Panc1 (cell line): ENCODE data around the gene RPUSD1. TPM values are rescaled to one million over a fixed set of nuclear protein-coding genes. Genes with fewer than 3 reads are reported as not detected.

ENCODE experiments used
- ATAC-seq: fragments of 200-7000 bp; cut with Tn5 transposase; 2 replicates; pipeline ENCODE4 v1.9.1; 2020; ENCODE audit warnings: mild to moderate bottlenecking, moderate library complexity
- BruUV-seq: library from RNA; stranded (reverse); fragments of 400-500 nt; replicated peaks from 2 replicates; lab custom pipeline; 2021; lab: Mats Ljungman, UMichigan
- CTCF ChIA-PET: fragments of 300-600 bp; sonication (Branson Sonifier 250); formaldehyde crosslinking; loops from one replicate; lab custom pipeline; 2022; ENCODE audit warnings: antibody characterized with exemption; lab: Charles Lee
- POLR2A ChIA-PET: fragments of 300-600 bp; sonication (Branson Sonifier 250); formaldehyde crosslinking; loops from one replicate; lab custom pipeline; 2022; ENCODE audit warnings: antibody characterized with exemption; lab: Charles Lee
- DNase-seq: peaks from one replicate; pipeline ENCODE4 v3.0.0-alpha.2; 2010; ENCODE audit warnings: low read depth, low spot score
- H3K27ac ChIP-seq: 2 replicates; pipeline ENCODE4 v1.5.1; 2011; ENCODE audit warnings: mild to moderate bottlenecking, low read length, inconsistent platforms
- H3K27me3 ChIP-seq: fragments of 200-500 bp; sonication (Bioruptor generic); 2 replicates; pipeline ENCODE4 v1.6.0; 2014; ENCODE audit warnings: low read length, inconsistent platforms; ENCODE audit not compliant: control insufficient read depth, insufficient read depth
- H3K36me3 ChIP-seq: fragments of 200-500 bp; sonication (Bioruptor generic); 2 replicates; pipeline ENCODE4 v1.5.1; 2014; ENCODE audit warnings: inconsistent platforms, mild to moderate bottlenecking, low read length, moderate library complexity; ENCODE audit not compliant: control insufficient read depth, insufficient read depth
- H3K4me1 ChIP-seq: 2 replicates; pipeline ENCODE4 v1.5.1; 2011; ENCODE audit warnings: inconsistent platforms, mild to moderate bottlenecking, low read length, moderate library complexity; ENCODE audit not compliant: control insufficient read depth, insufficient read depth
- H3K4me3 ChIP-seq, 2 experiments: 2 replicates each; pipeline ENCODE4 v1.5.1; 2011 to 2012; ENCODE audit warnings: low read depth in 2 of 2, low read length in 2 of 2, mild to moderate bottlenecking in 2 of 2, inconsistent platforms in 1 of 2, moderate library complexity in 1 of 2
- H3K9me3 ChIP-seq: fragments of 200-500 bp; sonication (Bioruptor generic); 2 replicates; pipeline ENCODE4 v1.5.1; 2014; ENCODE audit warnings: low read depth, mild to moderate bottlenecking, inconsistent platforms, low read length, moderate library complexity; ENCODE audit not compliant: control insufficient read depth, insufficient read depth
- CTCF ChIP-seq: fragments of 450-650 bp; IDR thresholded peaks from 2 replicates; pipeline ENCODE4 v1.5.1; 2017; ENCODE audit warnings: mild to moderate bottlenecking
- POLR2AphosphoS5 ChIP-seq: IDR thresholded peaks from 2 replicates; pipeline ENCODE4 v1.6.1; 2012; ENCODE audit warnings: mild to moderate bottlenecking, low read depth, low read length, moderate library complexity
- REST ChIP-seq, 2 experiments: IDR thresholded peaks; 2 replicates each; pipeline ENCODE4 v1.6.1; 2011 to 2012; ENCODE audit warnings: low read depth in 2 of 2, control low read depth in 1 of 2, low read length in 1 of 2, mild to moderate bottlenecking in 1 of 2, moderate library complexity in 1 of 2; ENCODE audit not compliant: insufficient read depth in 1 of 2
- SIN3A ChIP-seq: IDR thresholded peaks from 2 replicates; pipeline ENCODE4 v1.6.1; 2012; ENCODE audit warnings: low read depth, mild to moderate bottlenecking, low read length, moderate library complexity, borderline replicate concordance; ENCODE audit not compliant: insufficient read depth
- TCF7L2 ChIP-seq: IDR thresholded peaks from 2 replicates; pipeline ENCODE4 v1.6.1; 2011; ENCODE audit warnings: mild to moderate bottlenecking, low read depth, low read length, inconsistent platforms
- in situ Hi-C: cut with HindIII; loops from 2 replicates; pipeline ENCODE4 v1.10.0; 2016; ENCODE audit warnings: low sequenced_read_pairs, low pct_unique_long_range_greater_than_20kb
- intact Hi-C: fragments of 100-400 bp; cut with micrococcal nuclease; formaldehyde crosslinking; loops from one replicate; pipeline ENCODE4 v1.10.0; 2022; ENCODE audit not compliant: unreplicated experiment
- total RNA-seq: library from RNA; stranded (reverse); gene quantifications from one replicate; pipeline ENCODE4 v1.2.1, GENCODE V29; 2021; ENCODE audit not compliant: unreplicated experiment

The RPUSD1 gene
- total RNA-seq, 1 experiment from 2014 or later, result 61.1 TPM

GRCh38 chr16:833411-833810 is 45.2 kb upstream of the RPUSD1 start:
- Histone ChIP-seq H3K36me3 (no peaks in the 10 kb centered on the region), H3K4me1 (no peaks in the 10 kb centered on the region), H3K27me3 (no peaks in the 10 kb centered on the region), H3K9me3 (peaks cover 4% of the 10 kb centered on the region; the same call in 1 of the 2 replicates), H3K27ac (no peak overlapping the region), H3K4me3 (no peak overlapping the region)
- intact Hi-C loops (no loop called here), in situ Hi-C loops (no loop called here)
- ATAC-seq (no peak), DNase-seq (no peak)
- TF ChIP-seq TCF7L2 (no peak), POLR2AphosphoS5 (no peak), SIN3A (no peak)
- no TSS peak for BruUV-seq
- ChIA-PET POLR2A (no interaction called here), CTCF (no interaction called here)

- ATAC-seq (peak; percentile 56; the same call in 1 of the 2 replicates), DNase-seq (no peak)
- BruUV-seq, result no TSS peak
- no peak overlapping the region for H3K4me3 ChIP-seq
- intact Hi-C loops (no loop called here), in situ Hi-C loops (no loop called here)
- POLR2A ChIA-PET, result no interaction called here
- TF ChIP-seq SIN3A, result no peak
- TF ChIP-seq REST (IDR thresholded peaks at IDR 0.05; ENCODE audit: insufficient read depth in 1 of 2, low read depth in 2 of 2, low read length in 1 of 2), result no peak
- TF ChIP-seq TCF7L2, result no peak
- no peak for TF ChIP-seq CTCF
- no peak for TF ChIP-seq POLR2AphosphoS5
- no peaks in the 10 kb centered on the region for H3K36me3 ChIP-seq
- H3K27ac ChIP-seq, result no peak overlapping the region
- peaks cover 4% of the 10 kb centered on the region; the same call in 1 of the 2 replicates for H3K9me3 ChIP-seq
- no peaks in the 10 kb centered on the region for H3K4me1 ChIP-seq
- H3K27me3 ChIP-seq, result no peaks in the 10 kb centered on the region
- CTCF ChIA-PET, result no interaction called here
These were observed 44.6 kb upstream of the RPUSD1 start for GRCh38 chr16:832652-833336.
